GM19463 (cell line): ENCODE results near the gene CDKAL1.
A peak's percentile ranks its signal among the peaks of the same experiment; 100 is the strongest.
"Not testable (repeated sequence)": the region's sequence is repeated elsewhere in the genome, so short reads cannot be mapped to it uniquely, and the experiment has no call there.

Source experiments
- ATAC-seq: cut with Tn5 transposase; IDR thresholded peaks from one replicate; pipeline ENCODE4 v1.9.1; 2021; ENCODE audit warnings: mild to moderate bottlenecking, moderate library complexity; ENCODE audit not compliant: unreplicated experiment

Gene CDKAL1

GRCh38 chr6:20534295-20535262 lies at the start of gene CDKAL1:
Gene CDKAL1 (plus strand): TSS chr6:20534457. CDS start chr6:20546351, 11,894 bp downstream.
- ATAC-seq: peak; percentile 84

GRCh38 chr6:20486641-20487040 lies 47.6 kb upstream of the CDKAL1 start:
- no peak for ATAC-seq

GRCh38 chr6:20487669-20488375 lies 46.4 kb upstream of the CDKAL1 start:
- ATAC-seq: no peak

- ATAC-seq: no peak
Measured at GRCh38 chr6:20490591-20490990, 43.7 kb upstream of the CDKAL1 start.

GRCh38 chr6:20492099-20492498 lies 42.2 kb upstream of the CDKAL1 start:
- no peak for ATAC-seq

- no peak for ATAC-seq
Measured at GRCh38 chr6:20497216-20498040, 36.8 kb upstream of the CDKAL1 start.

GRCh38 chr6:20498041-20498385 lies 36.2 kb upstream of the CDKAL1 start:
- ATAC-seq: no peak

- ATAC-seq: no peak
Measured at GRCh38 chr6:20509212-20509611, 25.0 kb upstream of the CDKAL1 start.

- no peak for ATAC-seq
Measured at GRCh38 chr6:20511852-20512251, 22.4 kb upstream of the CDKAL1 start.

GRCh38 chr6:20525208-20525607 lies 9.0 kb upstream of the CDKAL1 start:
- not testable (repeated sequence) for ATAC-seq

GRCh38 chr6:20529086-20529448 lies 5.2 kb upstream of the CDKAL1 start:
- not testable (repeated sequence) for ATAC-seq

- ATAC-seq: no peak
Measured at GRCh38 chr6:20532881-20533280, 1.4 kb upstream of the CDKAL1 start.

GRCh38 chr6:20533746-20534294 lies 437 bp upstream of the CDKAL1 start:
- ATAC-seq: peak; percentile 5

GRCh38 chr6:20538131-20538662 lies 3.9 kb downstream of the CDKAL1 start:
- no peak for ATAC-seq

GRCh38 chr6:20538907-20539306 lies 4.7 kb downstream of the CDKAL1 start:
- no peak for ATAC-seq

GRCh38 chr6:20539387-20539786 lies 5.1 kb downstream of the CDKAL1 start:
- no peak for ATAC-seq

GRCh38 chr6:20540683-20541082 lies 6.4 kb downstream of the CDKAL1 start:
- no peak for ATAC-seq

GRCh38 chr6:20541382-20541781 lies 7.1 kb downstream of the CDKAL1 start:
- no peak for ATAC-seq

- peak; percentile 99 for ATAC-seq
Measured at GRCh38 chr6:20542927-20543602, 8.8 kb downstream of the CDKAL1 start.

- ATAC-seq: no peak
Measured at GRCh38 chr6:20548264-20548663, 14.0 kb downstream of the CDKAL1 start.
